Activated T-helper 17 cell treated with anti-CD3 and anti-CD28 coated beads, Interleukin-2, amount 50 U/mL, for 72 hours (primary cell): ENCODE results near the gene OCA2. TPM values are rescaled to one million over a fixed set of nuclear protein-coding genes. Genes with fewer than 3 reads are reported as not detected.

Experiments
- ATAC-seq: fragments of 150-1000 bp; cut with Tn5 transposase; replicated peaks from 2 replicates; pipeline ENCODE4 v1.10.0; 2021; ENCODE audit warnings: mild to moderate bottlenecking, moderate library complexity
- H3K27ac Mint-ChIP-seq: one replicate; pipeline ENCODE4 v1.8.0; 2022; ENCODE audit warnings: mixed read lengths
- H3K27me3 Mint-ChIP-seq: one replicate; pipeline ENCODE4 v1.8.0; 2022; ENCODE audit warnings: mixed read lengths
- H3K36me3 Mint-ChIP-seq: one replicate; pipeline ENCODE4 v1.8.0; 2022; ENCODE audit warnings: low read depth, mild to moderate bottlenecking, mixed read lengths
- H3K4me1 Mint-ChIP-seq: one replicate; pipeline ENCODE4 v1.8.0; 2022; ENCODE audit warnings: mixed read lengths
- H3K4me3 Mint-ChIP-seq: one replicate; pipeline ENCODE4 v1.8.0; 2022; ENCODE audit warnings: mild to moderate bottlenecking, mixed read lengths
- H3K9me3 Mint-ChIP-seq: one replicate; pipeline ENCODE4 v1.8.0; 2022; ENCODE audit warnings: mixed read lengths
- total RNA-seq, 2 donors: library from RNA; stranded (reverse); gene quantifications; one replicate each; pipeline ENCODE4 v1.2.3, GENCODE V29; 2022

Gene OCA2
- total RNA-seq, 2 donors from 2014 or later: not detected

- Mint-ChIP-seq H3K9me3 (no peaks in the 10 kb centered on the region), H3K4me3 (no peak overlapping the region), H3K27me3 (no peaks in the 10 kb centered on the region), H3K36me3 (peaks cover 55% of the 10 kb centered on the region), H3K27ac (no peak overlapping the region), H3K4me1 (no peaks in the 10 kb centered on the region)
- no peak for ATAC-seq
These were observed 14.4 kb upstream of the OCA2 start for GRCh38 chr15:28113394-28114113.

GRCh38 chr15:28112962-28113361 is 13.8 kb upstream of the OCA2 start:
- no peak overlapping the region for H3K27ac Mint-ChIP-seq
- no peaks in the 10 kb centered on the region for H3K9me3 Mint-ChIP-seq
- H3K4me1 Mint-ChIP-seq: no peaks in the 10 kb centered on the region
- peaks cover 52% of the 10 kb centered on the region for H3K36me3 Mint-ChIP-seq
- no peak for ATAC-seq
- no peak overlapping the region for H3K4me3 Mint-ChIP-seq
- H3K27me3 Mint-ChIP-seq: no peaks in the 10 kb centered on the region

- no peak for ATAC-seq
- Mint-ChIP-seq H3K36me3 (peaks cover 45% of the 10 kb centered on the region), H3K9me3 (no peaks in the 10 kb centered on the region), H3K4me1 (no peaks in the 10 kb centered on the region), H3K27me3 (no peaks in the 10 kb centered on the region), H3K4me3 (no peak overlapping the region), H3K27ac (no peak overlapping the region)
These were observed 13.1 kb upstream of the OCA2 start for GRCh38 chr15:28112101-28112760.

GRCh38 chr15:28111543-28111942 is 12.4 kb upstream of the OCA2 start:
- Mint-ChIP-seq H3K36me3 (peaks cover 43% of the 10 kb centered on the region), H3K27ac (no peak overlapping the region), H3K4me1 (no peaks in the 10 kb centered on the region), H3K27me3 (no peaks in the 10 kb centered on the region), H3K9me3 (no peaks in the 10 kb centered on the region), H3K4me3 (no peak overlapping the region)
- no peak for ATAC-seq

GRCh38 chr15:28110481-28110881 is 11.4 kb upstream of the OCA2 start:
- peaks cover 7% of the 10 kb centered on the region for H3K4me1 Mint-ChIP-seq
- no peak overlapping the region for H3K27ac Mint-ChIP-seq
- H3K4me3 Mint-ChIP-seq: no peak overlapping the region
- no peak for ATAC-seq
- H3K9me3 Mint-ChIP-seq: no peaks in the 10 kb centered on the region
- H3K36me3 Mint-ChIP-seq: peaks cover 39% of the 10 kb centered on the region
- H3K27me3 Mint-ChIP-seq: peaks cover 7% of the 10 kb centered on the region

- no peak for ATAC-seq
- H3K4me3 Mint-ChIP-seq: no peak overlapping the region
- peaks cover 8% of the 10 kb centered on the region for H3K4me1 Mint-ChIP-seq
- no peaks in the 10 kb centered on the region for H3K9me3 Mint-ChIP-seq
- H3K27me3 Mint-ChIP-seq: peaks cover 10% of the 10 kb centered on the region
- no peak overlapping the region for H3K27ac Mint-ChIP-seq
- peaks cover 32% of the 10 kb centered on the region for H3K36me3 Mint-ChIP-seq
These were observed 10.7 kb upstream of the OCA2 start for GRCh38 chr15:28109626-28110455.

GRCh38 chr15:28107904-28108275 is 8.8 kb upstream of the OCA2 start:
- Mint-ChIP-seq H3K9me3 (no peaks in the 10 kb centered on the region), H3K4me3 (peak overlapping the region; percentile 66), H3K4me1 (peaks cover 12% of the 10 kb centered on the region)

GRCh38 chr15:28107111-28107903 is 8.2 kb upstream of the OCA2 start:
- H3K4me3 Mint-ChIP-seq: peak overlapping the region; percentile 66
- H3K27me3 Mint-ChIP-seq: peaks cover 19% of the 10 kb centered on the region
- no peak overlapping the region for H3K27ac Mint-ChIP-seq
- peak; percentile 34 for ATAC-seq
- H3K36me3 Mint-ChIP-seq: peaks cover 12% of the 10 kb centered on the region
- no peaks in the 10 kb centered on the region for H3K9me3 Mint-ChIP-seq
- peaks cover 12% of the 10 kb centered on the region for H3K4me1 Mint-ChIP-seq

More at GRCh38 chr15:28107904-28108275, 8.8 kb upstream of the OCA2 start:
- Mint-ChIP-seq H3K27me3 (peaks cover 19% of the 10 kb centered on the region), H3K27ac (no peak overlapping the region), H3K36me3 (peaks cover 17% of the 10 kb centered on the region)
- no peak for ATAC-seq

- H3K4me1 Mint-ChIP-seq: peaks cover 12% of the 10 kb centered on the region
- peak overlapping the region; percentile 62 for H3K27ac Mint-ChIP-seq
- peak overlapping the region; percentile 67 for H3K4me3 Mint-ChIP-seq
- peaks cover 4% of the 10 kb centered on the region for H3K36me3 Mint-ChIP-seq
- no peaks in the 10 kb centered on the region for H3K9me3 Mint-ChIP-seq
- peaks cover 19% of the 10 kb centered on the region for H3K27me3 Mint-ChIP-seq
- ATAC-seq: peak; percentile 37
These were observed 7.4 kb upstream of the OCA2 start for GRCh38 chr15:28106294-28107110.

- Mint-ChIP-seq H3K36me3 (no peaks in the 10 kb centered on the region), H3K9me3 (no peaks in the 10 kb centered on the region), H3K4me3 (peak overlapping the region; percentile 67), H3K4me1 (peaks cover 12% of the 10 kb centered on the region), H3K27ac (peak overlapping the region; percentile 62), H3K27me3 (peaks cover 19% of the 10 kb centered on the region)
- ATAC-seq: no peak
These were observed 6.7 kb upstream of the OCA2 start for GRCh38 chr15:28105793-28106192.

GRCh38 chr15:28105224-28105791 is 6.2 kb upstream of the OCA2 start:
- no peaks in the 10 kb centered on the region for H3K9me3 Mint-ChIP-seq
- peaks cover 22% of the 10 kb centered on the region for H3K27me3 Mint-ChIP-seq
- H3K4me3 Mint-ChIP-seq: peak overlapping the region; percentile 67
- peaks cover 12% of the 10 kb centered on the region for H3K4me1 Mint-ChIP-seq
- no peaks in the 10 kb centered on the region for H3K36me3 Mint-ChIP-seq
- ATAC-seq: no peak
- peak overlapping the region; percentile 62 for H3K27ac Mint-ChIP-seq

- H3K27me3 Mint-ChIP-seq: peaks cover 30% of the 10 kb centered on the region
- H3K4me1 Mint-ChIP-seq: peaks cover 19% of the 10 kb centered on the region
- no peaks in the 10 kb centered on the region for H3K9me3 Mint-ChIP-seq
- no peak overlapping the region for H3K27ac Mint-ChIP-seq
- no peak overlapping the region for H3K4me3 Mint-ChIP-seq
- ATAC-seq: no peak
- H3K36me3 Mint-ChIP-seq: no peaks in the 10 kb centered on the region
These were observed 5.2 kb upstream of the OCA2 start for GRCh38 chr15:28104326-28104725.

- no peak for ATAC-seq
- Mint-ChIP-seq H3K9me3 (no peaks in the 10 kb centered on the region), H3K4me1 (peaks cover 19% of the 10 kb centered on the region), H3K36me3 (no peaks in the 10 kb centered on the region), H3K27me3 (peaks cover 30% of the 10 kb centered on the region), H3K27ac (no peak overlapping the region), H3K4me3 (no peak overlapping the region)
These were observed 4.7 kb upstream of the OCA2 start for GRCh38 chr15:28103831-28104230.
